ENCODE measurements around the gene RARS1.

Gene RARS1

GRCh38 chr5:168553377-168554130 lies 67.3 kb downstream of the RARS1 start:
- no peak overlapping the region for H3K27ac Mint-ChIP-seq
- H3K4me3 Mint-ChIP-seq, result no peak overlapping the region
- H3K4me1 Mint-ChIP-seq (ENCODE audit: low read depth), result peaks cover 5% of the 10 kb centered on the region
- no peak for DNase-seq (ENCODE audit: low spot score)
- peaks cover 52% of the 10 kb centered on the region for H3K36me3 Mint-ChIP-seq (ENCODE audit: low read depth)
- H3K9me3 Mint-ChIP-seq, result no peaks in the 10 kb centered on the region
- H3K27me3 Mint-ChIP-seq (ENCODE audit: low read depth), result no peaks in the 10 kb centered on the region

GRCh38 chr5:168557389-168557788 lies 71.1 kb downstream of the RARS1 start:
- peaks cover 5% of the 10 kb centered on the region for H3K4me1 Mint-ChIP-seq (ENCODE audit: low read depth)
- no peaks in the 10 kb centered on the region for H3K9me3 Mint-ChIP-seq
- no peak overlapping the region for H3K4me3 Mint-ChIP-seq
- peaks cover 67% of the 10 kb centered on the region for H3K36me3 Mint-ChIP-seq (ENCODE audit: low read depth)
- DNase-seq (ENCODE audit: low spot score), result no peak
- no peak overlapping the region for H3K27ac Mint-ChIP-seq
- no peaks in the 10 kb centered on the region for H3K27me3 Mint-ChIP-seq (ENCODE audit: low read depth)

- Mint-ChIP-seq H3K4me3 (no peak overlapping the region), H3K9me3 (no peaks in the 10 kb centered on the region), H3K4me1 (ENCODE audit: low read depth) (peaks cover 8% of the 10 kb centered on the region), H3K36me3 (ENCODE audit: low read depth) (peaks cover 47% of the 10 kb centered on the region), H3K27ac (no peak overlapping the region), H3K27me3 (ENCODE audit: low read depth) (no peaks in the 10 kb centered on the region)
- DNase-seq (ENCODE audit: low spot score), result no peak
These were observed 76.0 kb downstream of the RARS1 start for GRCh38 chr5:168562279-168562678.

GRCh38 chr5:168563959-168564358 lies 77.7 kb downstream of the RARS1 start:
- Mint-ChIP-seq H3K4me3 (no peak overlapping the region), H3K27ac (no peak overlapping the region), H3K36me3 (ENCODE audit: low read depth) (peaks cover 54% of the 10 kb centered on the region), H3K9me3 (no peaks in the 10 kb centered on the region), H3K27me3 (ENCODE audit: low read depth) (no peaks in the 10 kb centered on the region), H3K4me1 (ENCODE audit: low read depth) (peaks cover 11% of the 10 kb centered on the region)
- DNase-seq (ENCODE audit: low spot score), result no peak

DNA sequence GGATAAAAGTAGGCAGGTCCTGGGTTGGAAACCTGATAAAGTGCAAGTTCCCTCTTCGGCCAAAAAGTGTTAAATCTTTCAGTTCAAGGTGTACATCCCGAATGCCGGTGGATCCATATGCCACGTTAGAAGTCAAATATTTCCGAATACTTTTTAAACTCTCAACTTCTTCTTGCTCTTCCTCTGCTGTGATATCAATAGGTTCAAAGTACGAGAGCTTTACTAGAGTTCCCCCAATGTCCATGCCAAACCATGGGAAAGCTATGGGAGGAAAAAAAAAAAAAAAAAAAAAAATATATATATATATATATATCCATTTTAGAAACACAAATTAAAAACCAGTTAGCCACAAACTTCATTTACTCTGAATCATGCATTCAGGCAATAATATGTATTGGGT lies 82.5 kb downstream of the RARS1 start:
- DNase-seq (ENCODE audit: low spot score), result no peak
- no peaks in the 10 kb centered on the region for H3K9me3 Mint-ChIP-seq
- peaks cover 40% of the 10 kb centered on the region for H3K36me3 Mint-ChIP-seq (ENCODE audit: low read depth)
- no peaks in the 10 kb centered on the region for H3K27me3 Mint-ChIP-seq (ENCODE audit: low read depth)
- no peak overlapping the region for H3K4me3 Mint-ChIP-seq
- H3K4me1 Mint-ChIP-seq (ENCODE audit: low read depth), result peaks cover 17% of the 10 kb centered on the region
- no peak overlapping the region for H3K27ac Mint-ChIP-seq

Data from T-helper 2 cell treated with Interferon-gamma antibody and Interleukin-4, amounts not matched to agents 5 μg/mL and 100 μg/mL, for 36 hours (primary cell).